Left forelimb (tissue), 1 donor: ENCODE data around the gene PRRT2.

ENCODE experiments used
- DNase-seq: peaks from one replicate; pipeline ENCODE4 v3.0.0-alpha.2; 2018; ENCODE audit warnings: low spot score

PRRT2 gene

GRCh38 chr16:29862884-29863668 is 51.1 kb downstream of the PRRT2 start, which contains the start of gene CDIPT:
Gene CDIPT (minus strand): TSS chr16:29863226. CDS start chr16:29862857, 369 bp downstream.
- peak; percentile 89 for DNase-seq

DNA sequence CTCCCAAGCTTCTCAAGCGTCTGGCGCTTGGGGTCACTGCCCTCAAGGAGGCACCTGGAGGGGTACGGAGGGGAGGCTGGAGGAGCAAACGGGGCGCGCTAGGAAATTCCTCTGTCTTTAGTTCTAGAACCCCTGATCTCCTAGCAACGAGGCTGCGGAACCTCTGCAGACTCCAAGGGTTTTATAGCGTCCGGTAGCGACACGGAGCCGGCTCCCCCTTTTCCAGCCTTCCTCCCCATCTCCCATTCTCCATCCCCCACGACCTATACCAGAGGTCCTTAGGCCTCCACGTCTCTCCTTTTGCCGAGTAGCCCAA is 51.6 kb downstream of the PRRT2 start:
- DNase-seq, result no peak

DNA sequence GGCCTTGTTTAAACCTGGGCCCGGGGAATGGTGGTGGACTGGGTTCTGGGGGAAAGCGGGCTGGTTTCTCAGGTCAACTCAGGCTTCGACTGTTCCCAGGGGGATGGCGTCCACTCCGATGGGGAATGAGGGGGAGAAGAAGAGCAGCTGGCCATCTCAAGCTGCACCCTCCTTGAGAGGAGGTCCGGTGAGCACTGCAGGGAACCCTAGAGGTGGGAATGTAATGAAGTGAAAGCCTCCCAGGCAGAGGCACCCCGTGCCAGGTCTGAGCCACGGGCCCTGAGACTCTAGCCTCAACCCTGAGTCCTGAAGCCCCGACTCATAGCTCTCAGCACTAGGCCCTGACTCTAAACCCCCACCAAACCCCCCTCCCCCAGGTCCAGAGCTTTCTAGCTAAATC is 52.2 kb downstream of the PRRT2 start:
- DNase-seq, result no peak
